Mesenchymal stem cell (in vitro differentiated cells and primary cell): ENCODE measurements around the gene DHRS11.
A peak's percentile ranks its signal among the peaks of the same experiment; 100 is the strongest.

ENCODE experiments used
- DNase-seq: peaks from one replicate; pipeline ENCODE4 v3.0.0-alpha.2; 2013
- H2AFZ ChIP-seq: one replicate; pipeline ENCODE4 v1.6.1; 2013; ENCODE audit warnings: low read depth, mild to moderate bottlenecking, control low read depth, inconsistent platforms, low read length, moderate library complexity
- H2AK5ac ChIP-seq: 2 replicates; pipeline ENCODE4 v1.6.1; 2013; ENCODE audit warnings: low read length, moderate library complexity, mild to moderate bottlenecking, inconsistent platforms; ENCODE audit not compliant: severe bottlenecking
- H2BK120ac ChIP-seq: one replicate; pipeline ENCODE4 v1.6.1; 2013; ENCODE audit warnings: low read depth, mild to moderate bottlenecking, inconsistent platforms, low read length, moderate library complexity
- H2BK12ac ChIP-seq, 2 experiments: one replicate each; pipeline ENCODE4 v1.6.1; 2013; ENCODE audit warnings: inconsistent platforms in 2 of 2, low read length in 2 of 2, mild to moderate bottlenecking in 2 of 2, moderate library complexity in 2 of 2, control low read depth in 1 of 2
- H2BK15ac ChIP-seq: one replicate; pipeline ENCODE4 v1.6.1; 2013; ENCODE audit warnings: mild to moderate bottlenecking, low read depth, inconsistent platforms; ENCODE audit not compliant: poor library complexity, severe bottlenecking
- H2BK5ac ChIP-seq: 2 replicates; pipeline ENCODE4 v1.6.1; 2013; ENCODE audit warnings: low read depth, mild to moderate bottlenecking, low read length, control low read depth, inconsistent platforms; ENCODE audit not compliant: poor library complexity, severe bottlenecking
- H3K14ac ChIP-seq, 2 experiments: one replicate each; pipeline ENCODE4 v1.6.1; 2013; ENCODE audit warnings: inconsistent platforms in 2 of 2, low read length in 2 of 2, control low read depth in 1 of 2, mild to moderate bottlenecking in 1 of 2, moderate library complexity in 1 of 2
- H3K18ac ChIP-seq, 2 experiments: one replicate each; pipeline ENCODE4 v1.6.1; 2013; ENCODE audit warnings: inconsistent platforms in 2 of 2, low read length in 2 of 2, control low read depth in 1 of 2, low read depth in 1 of 2, mild to moderate bottlenecking in 1 of 2
- H3K23ac ChIP-seq, 2 experiments: one replicate each; pipeline ENCODE4 v1.6.1; 2013; ENCODE audit warnings: inconsistent platforms in 2 of 2, low read length in 2 of 2, mild to moderate bottlenecking in 2 of 2, moderate library complexity in 2 of 2, control low read depth in 1 of 2
- H3K27ac ChIP-seq: 2 replicates; pipeline ENCODE4 v1.5.1; 2013; ENCODE audit warnings: mild to moderate bottlenecking, moderate library complexity, low read length, control low read depth, inconsistent platforms; ENCODE audit not compliant: poor library complexity, severe bottlenecking
- H3K27me3 ChIP-seq, 2 experiments: 2 replicates each; pipeline versions ENCODE4 v1.6.1 to v1.7.0; 2013; ENCODE audit warnings: low read length in 2 of 2, mild to moderate bottlenecking in 2 of 2, moderate library complexity in 2 of 2, control low read depth in 1 of 2, inconsistent platforms in 1 of 2; ENCODE audit not compliant: control insufficient read depth in 1 of 2, insufficient read depth in 1 of 2
- H3K36me3 ChIP-seq, 2 experiments: 2 replicates each; pipeline versions ENCODE4 v1.6.1 to v1.7.0; 2013; ENCODE audit warnings: low read length in 2 of 2, control low read depth in 1 of 2, inconsistent platforms in 1 of 2, low read depth in 1 of 2, mild to moderate bottlenecking in 1 of 2; ENCODE audit not compliant: insufficient read depth in 2 of 2, control insufficient read depth in 1 of 2
- H3K4ac ChIP-seq, 2 experiments: one replicate each; pipeline ENCODE4 v1.6.1; 2013; ENCODE audit warnings: inconsistent platforms in 2 of 2, low read length in 2 of 2, mild to moderate bottlenecking in 2 of 2, moderate library complexity in 2 of 2, control low read depth in 1 of 2, low read depth in 1 of 2
- H3K4me1 ChIP-seq: 2 replicates; pipeline ENCODE4 v1.6.1; 2013; ENCODE audit warnings: low read depth, low read length, control low read depth; ENCODE audit not compliant: control insufficient read depth, insufficient read depth
- H3K4me2 ChIP-seq: 2 replicates; pipeline ENCODE4 v1.6.1; 2013; ENCODE audit warnings: low read length, mild to moderate bottlenecking, inconsistent platforms; ENCODE audit not compliant: poor library complexity, severe bottlenecking
- H3K4me3 ChIP-seq, 2 experiments: 2 replicates each; pipeline versions ENCODE4 v1.5.1 to v1.7.0; 2013; ENCODE audit warnings: low read length in 2 of 2, mild to moderate bottlenecking in 2 of 2, control low read depth in 1 of 2, low read depth in 1 of 2; ENCODE audit not compliant: insufficient read depth in 1 of 2
- H3K79me1 ChIP-seq: replicated peaks from 2 replicates; pipeline ENCODE4 v1.6.1; 2013; ENCODE audit warnings: mild to moderate bottlenecking, control low read depth, low read length, inconsistent platforms; ENCODE audit not compliant: poor library complexity, severe bottlenecking
- H3K9ac ChIP-seq: 2 replicates; pipeline ENCODE4 v1.7.0; 2013; ENCODE audit warnings: mild to moderate bottlenecking, low read length, moderate library complexity
- H3K9me3 ChIP-seq: 2 replicates; pipeline ENCODE4 v1.7.0; 2013; ENCODE audit warnings: mild to moderate bottlenecking, low read length; ENCODE audit not compliant: control insufficient read depth
- H4K8ac ChIP-seq: one replicate; pipeline ENCODE4 v1.6.1; 2013; ENCODE audit warnings: inconsistent platforms, mild to moderate bottlenecking, low read length, moderate library complexity
- H4K91ac ChIP-seq: one replicate; pipeline ENCODE4 v1.6.1; 2013; ENCODE audit warnings: mild to moderate bottlenecking, low read length, inconsistent platforms
- WGBS: methylation state at CpG from one replicate; pipeline ENCODE4 v1.1.7; 2013; ENCODE audit warnings: mixed read lengths; 5-methylcytosine and 5-hydroxymethylcytosine counted together

DHRS11 gene

DNA sequence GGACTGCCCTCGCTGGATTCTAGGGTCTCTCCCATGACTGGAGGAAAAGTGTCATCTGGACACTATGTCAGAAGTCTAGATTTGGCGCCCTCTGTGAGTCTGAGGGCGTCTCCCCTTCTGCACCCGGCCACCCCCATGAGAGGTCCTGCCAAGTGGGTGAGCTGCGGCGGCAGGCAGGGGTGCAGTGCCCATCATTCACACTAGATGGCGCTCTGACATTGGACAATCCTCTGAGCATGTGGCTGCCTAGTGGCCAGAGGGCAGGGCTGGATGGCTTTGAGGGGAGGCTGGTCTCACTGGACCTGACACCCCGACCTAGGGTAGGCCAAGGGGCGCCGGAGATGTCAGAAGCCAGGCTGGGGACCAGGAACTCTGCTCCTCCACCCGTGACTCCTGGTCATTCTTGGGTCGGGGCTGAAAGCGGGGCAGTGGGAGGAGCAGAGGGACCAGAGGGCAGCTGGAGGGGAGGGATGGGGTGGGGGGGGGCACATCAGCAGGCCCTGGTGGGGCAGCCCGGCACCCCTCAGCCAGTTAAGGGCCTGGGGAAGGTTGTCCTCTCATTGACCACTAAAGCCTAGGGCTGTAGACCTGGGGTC, 37.7 kb downstream of the DHRS11 start:
- no peak overlapping the region for H2BK15ac ChIP-seq
- H4K8ac ChIP-seq: no peak overlapping the region
- H2BK5ac ChIP-seq: no peak overlapping the region
- H2BK12ac ChIP-seq: no peak overlapping the region
- H2BK120ac ChIP-seq: no peak overlapping the region
- no peak overlapping the region for H3K18ac ChIP-seq
- H3K4me2 ChIP-seq: no peak overlapping the region
- H3K27me3 ChIP-seq: peaks cover 46 to 50% of the 10 kb centered on the region in 2 experiments
- WGBS: 20% methylated on average over 14 of the region's 14 CpGs
- no peak overlapping the region for H2AK5ac ChIP-seq
- no peak overlapping the region for H3K23ac ChIP-seq
- H3K14ac ChIP-seq: no peak overlapping the region
- no peaks in the 10 kb centered on the region for H3K79me1 ChIP-seq
- H3K4me1 ChIP-seq: no peaks in the 10 kb centered on the region
- no peaks in the 10 kb centered on the region for H3K9me3 ChIP-seq
- no peaks in the 10 kb centered on the region for H3K36me3 ChIP-seq
- H3K9ac ChIP-seq: no peak overlapping the region
- DNase-seq: peak; percentile 71
- H3K4me3 ChIP-seq: no peak overlapping the region
- no peak overlapping the region for H3K27ac ChIP-seq
- no peak overlapping the region for H4K91ac ChIP-seq
- no peak overlapping the region for H2AFZ ChIP-seq
- H3K4ac ChIP-seq: no peak overlapping the region

- WGBS: 85% methylated on average over 8 of the region's 8 CpGs
- Histone ChIP-seq H2AFZ (no peak overlapping the region), H3K9ac (no peak overlapping the region)
Observed at GRCh38 chr17:36629970-36630502, 38.4 kb downstream of the DHRS11 start.

DNA sequence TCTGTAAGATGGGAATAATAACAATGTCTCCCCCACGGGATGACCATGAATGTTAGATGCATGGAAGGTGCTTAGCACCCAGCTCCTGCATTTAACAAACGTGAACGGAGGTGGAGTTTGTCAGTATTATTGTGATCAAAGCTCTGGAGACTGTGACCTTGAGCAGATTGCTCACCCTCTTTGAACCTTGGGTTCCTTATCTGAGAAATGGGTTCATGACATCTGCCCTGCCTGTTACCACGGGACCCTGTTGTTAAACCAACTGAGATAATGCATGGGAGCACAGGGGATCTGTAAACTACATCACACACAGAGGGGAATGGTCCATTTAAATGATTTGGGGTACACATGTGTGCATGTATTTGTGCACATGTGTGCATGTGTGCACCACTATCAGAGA, 39.3 kb downstream of the DHRS11 start:
- H3K4me1 ChIP-seq: no peaks in the 10 kb centered on the region
- no peak overlapping the region for H2BK5ac ChIP-seq
- 77% methylated on average over 4 of the region's 4 CpGs for WGBS
- H2BK120ac ChIP-seq: no peak overlapping the region
- H3K27ac ChIP-seq: no peak overlapping the region
- no peak overlapping the region for H2BK12ac ChIP-seq
- no peak overlapping the region for H3K18ac ChIP-seq
- no peak overlapping the region for H3K4me3 ChIP-seq
- no peak overlapping the region for H2AK5ac ChIP-seq
- H3K9ac ChIP-seq: no peak overlapping the region
- no peak overlapping the region for H4K8ac ChIP-seq
- H3K9me3 ChIP-seq: no peaks in the 10 kb centered on the region
- H3K27me3 ChIP-seq: peaks cover 58 to 61% of the 10 kb centered on the region in 2 experiments
- no peak overlapping the region for H3K4me2 ChIP-seq
- DNase-seq: no peak
- no peak overlapping the region for H4K91ac ChIP-seq
- H3K36me3 ChIP-seq: no peaks in the 10 kb centered on the region
- no peak overlapping the region for H3K4ac ChIP-seq
- no peak overlapping the region for H2AFZ ChIP-seq
- H3K23ac ChIP-seq: no peak overlapping the region
- no peak overlapping the region for H2BK15ac ChIP-seq
- H3K14ac ChIP-seq: no peak overlapping the region
- H3K79me1 ChIP-seq: no peaks in the 10 kb centered on the region

More at GRCh38 chr17:36629970-36630502, 38.4 kb downstream of the DHRS11 start:
- Histone ChIP-seq H2BK5ac (no peak overlapping the region), H3K23ac (no peak overlapping the region), H3K14ac (no peak overlapping the region), H3K4me1 (no peaks in the 10 kb centered on the region), H3K79me1 (no peaks in the 10 kb centered on the region), H3K4ac (no peak overlapping the region), H2BK120ac (no peak overlapping the region), H2BK12ac (no peak overlapping the region), H3K18ac (no peak overlapping the region), H3K4me2 (no peak overlapping the region), H3K27me3 (peaks cover 53 to 54% of the 10 kb centered on the region in 2 experiments), H3K9me3 (no peaks in the 10 kb centered on the region), H3K27ac (no peak overlapping the region), H2BK15ac (no peak overlapping the region), H2AK5ac (no peak overlapping the region), H3K4me3 (no peak overlapping the region), H3K36me3 (no peaks in the 10 kb centered on the region), H4K8ac (no peak overlapping the region), H4K91ac (no peak overlapping the region)
- DNase-seq: no peak

DNA sequence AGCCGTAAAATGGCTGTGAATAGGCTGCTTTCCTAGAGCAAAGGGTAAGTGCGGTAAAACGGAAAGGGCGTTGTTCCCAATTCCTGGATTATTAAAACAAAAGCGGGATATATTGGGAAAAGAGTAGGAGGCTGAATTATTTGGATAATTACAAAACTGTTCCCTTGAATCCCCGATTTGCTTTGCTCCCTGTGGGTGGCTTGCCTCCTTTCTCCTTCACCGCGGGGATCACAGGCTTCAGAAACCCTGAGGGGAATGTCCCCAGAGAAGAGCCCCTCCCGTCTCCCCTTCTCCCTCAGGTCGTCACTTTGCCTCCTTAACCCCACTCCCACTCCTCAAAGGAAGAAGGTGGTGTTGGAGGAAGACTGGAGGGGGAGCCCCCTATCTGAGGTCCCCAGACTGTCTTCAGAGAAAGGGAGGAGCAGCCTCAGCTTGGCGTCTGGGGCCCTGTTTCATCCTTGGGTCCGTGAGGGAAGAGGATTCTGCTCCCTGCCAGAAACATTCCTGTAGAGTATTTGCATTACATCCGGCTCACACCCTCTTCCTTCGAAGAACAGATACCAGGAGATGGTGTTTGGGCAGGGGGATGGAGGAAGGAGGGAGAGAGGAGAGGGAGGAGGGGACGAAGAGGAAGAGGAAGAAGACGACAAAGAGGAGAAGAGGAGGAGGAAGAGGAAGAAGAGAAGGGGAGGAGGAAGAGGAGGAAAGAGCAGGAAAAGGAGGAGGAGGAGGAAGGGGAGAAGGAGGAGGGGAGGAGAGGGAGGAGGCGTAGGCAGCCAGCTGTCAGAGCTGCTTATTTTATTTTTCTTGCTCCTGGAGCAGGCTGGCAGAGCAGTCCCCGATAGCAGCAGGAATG, 41.5 kb downstream of the DHRS11 start:
- Histone ChIP-seq H3K23ac (no peak overlapping the region), H3K9ac (no peak overlapping the region), H3K9me3 (no peaks in the 10 kb centered on the region), H3K18ac (no peak overlapping the region), H3K4ac (no peak overlapping the region), H3K36me3 (no peaks in the 10 kb centered on the region), H3K14ac (no peak overlapping the region), H2BK5ac (no peak overlapping the region), H2BK12ac (no peak overlapping the region), H3K4me2 (no peak overlapping the region), H2AK5ac (no peak overlapping the region), H4K91ac (no peak overlapping the region), H3K4me3 (no peak overlapping the region), H3K79me1 (no peaks in the 10 kb centered on the region), H3K4me1 (no peaks in the 10 kb centered on the region), H2BK15ac (no peak overlapping the region), H3K27me3 (peaks cover 76 to 80% of the 10 kb centered on the region in 2 experiments), H2BK120ac (no peak overlapping the region), H3K27ac (no peak overlapping the region), H4K8ac (no peak overlapping the region), H2AFZ (no peak overlapping the region)
- no peak for DNase-seq
- 43% methylated on average over 11 of the region's 18 CpGs for WGBS
